ENCODE data around the gene UMPS. TPM values are rescaled to one million over a fixed set of nuclear protein-coding genes. Genes with fewer than 3 reads are reported as not detected.
"Not testable (repeated sequence)": the region's sequence is repeated elsewhere in the genome, so short reads cannot be mapped to it uniquely, and the experiment has no call there.

Gene UMPS
- total and polyA plus RNA-seq, 8 donors = 18.8 to 42.0 (median 36.8) TPM

GRCh38 chr3:124701687-124702086 lies 28.6 kb upstream of the UMPS start:
- DNase-seq = no peak
- intact Hi-C loops (cut with DNase I) = no loop called here

DNA sequence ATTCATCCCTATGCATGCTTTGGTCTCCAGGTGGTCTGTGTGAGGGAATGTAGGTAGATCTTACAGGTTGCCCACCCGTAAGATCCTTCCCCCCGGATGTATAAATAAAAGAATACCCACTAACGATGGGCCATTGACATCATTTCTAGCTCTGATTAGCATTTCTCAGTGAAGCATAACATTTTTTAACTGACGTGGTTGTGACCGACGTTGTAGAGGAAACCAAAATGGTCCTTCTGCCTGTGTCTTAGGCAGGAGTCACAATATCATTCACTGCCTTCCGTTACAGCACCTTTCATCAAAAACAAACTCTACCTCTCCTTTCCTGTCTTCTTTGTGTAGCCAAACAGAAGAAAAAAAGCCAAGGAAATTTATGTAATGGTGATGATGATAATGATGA lies 27.3 kb upstream of the UMPS start:
- no peaks in the 10 kb centered on the region for H3K36me3 ChIP-seq
- DNase-seq (no peak), ATAC-seq (no peak)
- no peaks in the 10 kb centered on the region for H3K4me1 ChIP-seq
- TF ChIP-seq, protein P1, sequence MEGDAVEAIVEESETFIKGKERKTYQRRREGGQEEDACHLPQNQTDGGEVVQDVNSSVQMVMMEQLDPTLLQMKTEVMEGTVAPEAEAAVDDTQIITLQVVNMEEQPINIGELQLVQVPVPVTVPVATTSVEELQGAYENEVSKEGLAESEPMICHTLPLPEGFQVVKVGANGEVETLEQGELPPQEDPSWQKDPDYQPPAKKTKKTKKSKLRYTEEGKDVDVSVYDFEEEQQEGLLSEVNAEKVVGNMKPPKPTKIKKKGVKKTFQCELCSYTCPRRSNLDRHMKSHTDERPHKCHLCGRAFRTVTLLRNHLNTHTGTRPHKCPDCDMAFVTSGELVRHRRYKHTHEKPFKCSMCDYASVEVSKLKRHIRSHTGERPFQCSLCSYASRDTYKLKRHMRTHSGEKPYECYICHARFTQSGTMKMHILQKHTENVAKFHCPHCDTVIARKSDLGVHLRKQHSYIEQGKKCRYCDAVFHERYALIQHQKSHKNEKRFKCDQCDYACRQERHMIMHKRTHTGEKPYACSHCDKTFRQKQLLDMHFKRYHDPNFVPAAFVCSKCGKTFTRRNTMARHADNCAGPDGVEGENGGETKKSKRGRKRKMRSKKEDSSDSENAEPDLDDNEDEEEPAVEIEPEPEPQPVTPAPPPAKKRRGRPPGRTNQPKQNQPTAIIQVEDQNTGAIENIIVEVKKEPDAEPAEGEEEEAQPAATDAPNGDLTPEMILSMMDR (IDR thresholded peaks at IDR 0.05) = no peak
- H3K9me3 ChIP-seq = no peaks in the 10 kb centered on the region
- H3K4me3 ChIP-seq = no peak overlapping the region
- H3K27ac ChIP-seq = no peak overlapping the region
- intact Hi-C loops (cut with DNase I) = no loop called here
- no peaks in the 10 kb centered on the region for H3K27me3 ChIP-seq

More at GRCh38 chr3:124701687-124702086, 28.6 kb upstream of the UMPS start:
- Histone ChIP-seq H3K36me3 (no peaks in the 10 kb centered on the region), H3K9me3 (no peaks in the 10 kb centered on the region), H3K4me1 (no peaks in the 10 kb centered on the region), H3K27me3 (no peaks in the 10 kb centered on the region), H3K27ac (no peak overlapping the region), H3K4me3 (no peak overlapping the region)
- no peak for ATAC-seq
- TF ChIP-seq, protein P1 (IDR thresholded peaks at IDR 0.05) = no peak

DNA sequence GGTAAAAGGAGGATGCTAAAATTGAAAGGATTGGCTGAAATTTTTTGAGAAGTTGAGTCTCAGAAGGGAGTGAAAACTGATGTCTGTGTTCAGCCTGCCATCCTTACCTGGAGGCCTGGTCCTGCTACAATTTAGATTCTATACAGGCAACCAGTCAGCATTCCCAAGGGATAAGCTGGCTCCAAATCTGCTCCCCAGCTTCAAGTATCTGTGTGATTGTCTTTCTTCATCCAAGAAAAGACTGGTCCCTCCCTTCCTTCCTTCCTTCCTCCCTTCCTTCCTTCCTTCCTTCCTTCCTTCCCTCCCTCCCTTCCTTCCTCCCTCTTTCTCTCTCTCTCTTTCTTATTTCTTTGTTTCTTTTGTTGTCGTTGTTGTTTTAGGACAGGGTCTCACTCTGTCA lies 24.7 kb upstream of the UMPS start:
- H3K27me3 ChIP-seq = no peaks in the 10 kb centered on the region
- no peak overlapping the region for H3K4me3 ChIP-seq
- DNase-seq (no peak), ATAC-seq (no peak)
- intact Hi-C loops (cut with DNase I) = no loop called here
- no peak overlapping the region for H3K27ac ChIP-seq
- TF ChIP-seq, protein P1 (IDR thresholded peaks at IDR 0.05) = no peak
- H3K9me3 ChIP-seq = no peaks in the 10 kb centered on the region
- no peaks in the 10 kb centered on the region for H3K36me3 ChIP-seq
- no peaks in the 10 kb centered on the region for H3K4me1 ChIP-seq

DNA sequence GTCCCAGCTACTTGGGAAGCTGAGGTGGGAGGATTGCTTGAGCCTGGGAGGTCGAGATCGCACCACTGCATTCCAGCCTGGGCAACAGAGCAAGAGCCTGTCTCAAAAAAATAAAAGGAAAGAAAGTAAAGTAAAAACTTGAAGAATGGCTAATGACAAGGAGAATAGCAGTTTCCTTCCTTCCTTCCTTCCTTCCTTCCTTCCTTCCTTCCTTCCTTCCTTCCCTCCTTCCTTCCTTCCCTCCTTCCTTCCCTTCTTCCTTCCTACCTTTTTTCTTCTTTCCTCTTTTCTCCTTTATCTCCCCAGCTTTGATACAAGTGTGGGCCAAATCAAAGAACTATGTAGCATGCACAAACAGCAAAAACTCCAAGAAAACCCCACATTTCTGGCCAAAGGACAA lies 23.0 kb upstream of the UMPS start:
- ATAC-seq; H3K4me1 ChIP-seq; H3K27me3 ChIP-seq; H3K36me3 ChIP-seq; H3K4me3 ChIP-seq; intact Hi-C loops (cut with DNase I); DNase-seq; H3K9me3 ChIP-seq; H3K27ac ChIP-seq: not testable (repeated sequence)

DNA sequence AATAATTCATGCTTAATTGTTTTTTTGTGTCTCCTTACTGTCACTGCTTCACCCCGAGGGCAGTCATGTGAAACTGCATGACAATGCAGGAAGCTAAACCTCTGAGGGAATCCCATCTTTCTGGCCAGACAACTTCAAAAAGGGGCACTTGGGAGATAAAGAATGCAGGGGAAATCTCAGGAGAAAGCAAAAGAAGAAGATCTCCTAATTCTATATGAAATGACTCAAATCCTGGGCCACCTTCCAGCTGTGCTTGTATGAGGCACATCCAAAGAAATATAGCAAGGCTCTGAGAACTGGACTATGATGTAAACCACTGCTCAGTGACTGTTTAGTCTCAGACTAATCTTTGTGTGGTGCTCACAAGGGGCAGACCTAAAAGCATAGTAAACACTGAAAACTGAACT lies 22.6 kb upstream of the UMPS start:
- no peaks in the 10 kb centered on the region for H3K9me3 ChIP-seq
- ATAC-seq = no peak
- TF ChIP-seq, protein P1 (IDR thresholded peaks at IDR 0.05) = no peak

GRCh38 chr3:124714223-124714853 lies 15.9 kb upstream of the UMPS start:
- no peaks in the 10 kb centered on the region for H3K36me3 ChIP-seq

More for the DNA sequence above, 22.6 kb upstream of the UMPS start:
- Histone ChIP-seq H3K36me3 (no peaks in the 10 kb centered on the region), H3K4me3 (no peak overlapping the region), H3K27me3 (no peaks in the 10 kb centered on the region), H3K4me1 (no peaks in the 10 kb centered on the region), H3K27ac (no peak overlapping the region)
- no peak for DNase-seq
- intact Hi-C loops (cut with DNase I) = no loop called here

More at GRCh38 chr3:124714223-124714853, 15.9 kb upstream of the UMPS start:
- Histone ChIP-seq H3K9me3 (no peaks in the 10 kb centered on the region), H3K4me1 (no peaks in the 10 kb centered on the region), H3K27me3 (no peaks in the 10 kb centered on the region), H3K27ac (no peak overlapping the region), H3K4me3 (no peak overlapping the region)
- intact Hi-C loops (cut with DNase I) = no loop called here
- TF ChIP-seq, protein P1 (IDR thresholded peaks at IDR 0.05) = no peak
- DNase-seq (no peak), ATAC-seq (no peak)
